HepG2 (cell line): ENCODE measurements around the gene FITM1. TPM values are rescaled to one million over a fixed set of nuclear protein-coding genes. Genes with fewer than 3 reads are reported as not detected.

Experiments
- ETV5 ChIP-seq: IDR thresholded peaks from 2 replicates; pipeline ENCODE4 v1.6.1; 2018; ENCODE audit warnings: missing biosample characterization, missing genetic modification reagents, inconsistent platforms, borderline replicate concordance
- GLI4 ChIP-seq: sonication (generic); formaldehyde crosslinking; IDR thresholded peaks from 2 replicates; pipeline ENCODE4 v1.5.1; 2020; ENCODE audit warnings: missing genetic modification reagents, mild to moderate bottlenecking, moderate library complexity, borderline replicate concordance
- PPARG ChIP-seq: conservative IDR thresholded peaks from 2 replicates; pipeline ENCODE4 v1.6.1; 2016; ENCODE audit warnings: missing biosample characterization, missing genetic modification reagents
- REPIN1 ChIP-seq: sonication (generic); formaldehyde crosslinking; IDR thresholded peaks from 2 replicates; pipeline ENCODE4 v1.8.0; 2022; ENCODE audit warnings: missing genetic modification reagents, low read depth, mild to moderate bottlenecking, borderline replicate concordance
- SSRP1 ChIP-seq: IDR thresholded peaks from 2 replicates; pipeline ENCODE4 v1.6.1; 2016; ENCODE audit warnings: control low read depth
- TARDBP ChIP-seq: sonication (generic); formaldehyde crosslinking; IDR thresholded peaks from 2 replicates; pipeline ENCODE4 v1.8.0; 2022; ENCODE audit warnings: mild to moderate bottlenecking, missing genetic modification reagents
- ZBTB7B ChIP-seq: sonication (generic); formaldehyde crosslinking; IDR thresholded peaks from 2 replicates; pipeline ENCODE4 v1.4.0; 2020; ENCODE audit warnings: missing genetic modification reagents
- ZNF605 ChIP-seq: sonication (generic); formaldehyde crosslinking; IDR thresholded peaks from 2 replicates; pipeline ENCODE4 v1.8.0; 2022; ENCODE audit warnings: mild to moderate bottlenecking, missing genetic modification reagents
- polyA plus RNA-seq, 8 experiments: library from polyadenylated mRNA; depleted of rRNA in 3 of 8; stranded (reverse) in 7 of 8; unstranded in 1 of 8; fragments of >200 nt; fragmentation: Illumina TruSeq in 4 of 8; extraction: Trizol in 4 of 8; gene quantifications; 2 replicates each; pipeline versions ENCODE4 v1.2.1 to v1.2.3, GENCODE V29; 2011 to 2016; ENCODE audit warnings: low read depth in 4 of 8, missing spikeins in 1 of 8, mixed read lengths in 1 of 8; ENCODE audit not compliant: insufficient read depth in 1 of 8
- total RNA-seq, 5 experiments: library from RNA; depleted of rRNA; stranded (reverse); fragments of >200 nt; fragmentation: Illumina TruSeq; extraction: Trizol; gene quantifications; 2 replicates each; pipeline ENCODE4 v1.2.3, GENCODE V29; 2016; ENCODE audit warnings: low read depth in 1 of 5
- TF ChIP-seq, protein P1 (sequence below): sonication (generic); formaldehyde crosslinking; IDR thresholded peaks from 2 replicates; pipeline ENCODE4 v1.4.0; 2020; ENCODE audit warnings: missing genetic modification reagents
- TF ChIP-seq, protein P2 (sequence below): sonication (generic); formaldehyde crosslinking; IDR thresholded peaks from 2 replicates; pipeline ENCODE4 v1.8.1; 2022; ENCODE audit warnings: mild to moderate bottlenecking, missing genetic modification reagents
- TF ChIP-seq, protein P3 (sequence below): sonication (generic); formaldehyde crosslinking; conservative IDR thresholded peaks from 2 replicates; pipeline ENCODE4 v1.8.0; 2022; ENCODE audit warnings: mild to moderate bottlenecking, moderate library complexity, missing genetic modification reagents
- TF ChIP-seq, protein P4 (sequence below): sonication (generic); formaldehyde crosslinking; IDR thresholded peaks from 2 replicates; pipeline ENCODE4 v1.8.0; 2022; ENCODE audit warnings: missing genetic modification reagents, mild to moderate bottlenecking, inconsistent platforms, borderline replicate concordance
- TF ChIP-seq, protein P5 (sequence below): sonication (generic); formaldehyde crosslinking; IDR thresholded peaks from 2 replicates; pipeline ENCODE4 v1.8.0; 2022; ENCODE audit warnings: mild to moderate bottlenecking, missing genetic modification reagents; ENCODE audit not compliant: insufficient replicate concordance
- TF ChIP-seq, protein P6 (sequence below): sonication (generic); formaldehyde crosslinking; IDR thresholded peaks from 2 replicates; pipeline ENCODE4 v1.5.0; 2020; ENCODE audit warnings: missing genetic modification reagents

FITM1 gene
- total and polyA plus RNA-seq, 2 of the 13 experiments (the other 11 are each of a cell fraction or from before 2014, with no cell fraction given), result 2.7 to 5.8 TPM

DNA sequence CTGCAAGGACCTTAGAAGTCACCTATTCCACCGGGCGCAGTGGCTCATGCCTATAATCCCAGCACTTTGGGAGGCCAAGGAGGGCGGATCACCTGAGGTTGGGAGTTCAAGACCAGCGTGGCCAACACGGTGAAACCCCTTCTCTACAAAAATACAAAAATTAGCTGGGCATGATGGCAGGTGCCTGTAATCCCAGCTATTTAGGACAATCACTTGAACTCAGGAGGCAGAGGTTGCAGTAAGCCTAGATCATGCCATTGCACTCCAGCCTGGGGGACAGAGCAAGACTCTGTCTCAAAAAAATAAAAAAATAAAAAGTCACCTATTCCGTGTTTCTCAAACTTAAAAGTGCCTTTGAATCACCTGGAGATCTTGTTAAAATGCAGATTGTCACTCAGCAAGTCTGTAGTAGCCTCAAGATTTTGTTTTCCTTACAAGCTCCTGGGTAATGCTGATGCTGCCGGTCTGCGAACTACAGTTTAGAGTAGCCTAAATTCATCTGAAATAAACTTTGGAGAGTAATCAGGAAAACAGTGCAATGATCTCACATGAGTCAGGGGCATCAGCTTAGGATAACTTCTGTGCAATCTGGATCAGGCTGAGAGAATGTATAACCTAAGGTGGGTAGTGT is 24.7 kb upstream of the FITM1 start (continued):
- TF ChIP-seq, protein P1, sequence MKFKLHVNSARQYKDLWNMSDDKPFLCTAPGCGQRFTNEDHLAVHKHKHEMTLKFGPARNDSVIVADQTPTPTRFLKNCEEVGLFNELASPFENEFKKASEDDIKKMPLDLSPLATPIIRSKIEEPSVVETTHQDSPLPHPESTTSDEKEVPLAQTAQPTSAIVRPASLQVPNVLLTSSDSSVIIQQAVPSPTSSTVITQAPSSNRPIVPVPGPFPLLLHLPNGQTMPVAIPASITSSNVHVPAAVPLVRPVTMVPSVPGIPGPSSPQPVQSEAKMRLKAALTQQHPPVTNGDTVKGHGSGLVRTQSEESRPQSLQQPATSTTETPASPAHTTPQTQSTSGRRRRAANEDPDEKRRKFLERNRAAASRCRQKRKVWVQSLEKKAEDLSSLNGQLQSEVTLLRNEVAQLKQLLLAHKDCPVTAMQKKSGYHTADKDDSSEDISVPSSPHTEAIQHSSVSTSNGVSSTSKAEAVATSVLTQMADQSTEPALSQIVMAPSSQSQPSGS (CRISPR knock-in tag), result 0 out of 2 replicates have a peak, but pooled peaks have one; percentile 7
- TF ChIP-seq, protein P2, sequence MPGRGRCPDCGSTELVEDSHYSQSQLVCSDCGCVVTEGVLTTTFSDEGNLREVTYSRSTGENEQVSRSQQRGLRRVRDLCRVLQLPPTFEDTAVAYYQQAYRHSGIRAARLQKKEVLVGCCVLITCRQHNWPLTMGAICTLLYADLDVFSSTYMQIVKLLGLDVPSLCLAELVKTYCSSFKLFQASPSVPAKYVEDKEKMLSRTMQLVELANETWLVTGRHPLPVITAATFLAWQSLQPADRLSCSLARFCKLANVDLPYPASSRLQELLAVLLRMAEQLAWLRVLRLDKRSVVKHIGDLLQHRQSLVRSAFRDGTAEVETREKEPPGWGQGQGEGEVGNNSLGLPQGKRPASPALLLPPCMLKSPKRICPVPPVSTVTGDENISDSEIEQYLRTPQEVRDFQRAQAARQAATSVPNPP (CRISPR knock-in tag), result 0 out of 2 replicates have a peak, but pooled peaks have one; percentile 49
- TF ChIP-seq, protein P3, sequence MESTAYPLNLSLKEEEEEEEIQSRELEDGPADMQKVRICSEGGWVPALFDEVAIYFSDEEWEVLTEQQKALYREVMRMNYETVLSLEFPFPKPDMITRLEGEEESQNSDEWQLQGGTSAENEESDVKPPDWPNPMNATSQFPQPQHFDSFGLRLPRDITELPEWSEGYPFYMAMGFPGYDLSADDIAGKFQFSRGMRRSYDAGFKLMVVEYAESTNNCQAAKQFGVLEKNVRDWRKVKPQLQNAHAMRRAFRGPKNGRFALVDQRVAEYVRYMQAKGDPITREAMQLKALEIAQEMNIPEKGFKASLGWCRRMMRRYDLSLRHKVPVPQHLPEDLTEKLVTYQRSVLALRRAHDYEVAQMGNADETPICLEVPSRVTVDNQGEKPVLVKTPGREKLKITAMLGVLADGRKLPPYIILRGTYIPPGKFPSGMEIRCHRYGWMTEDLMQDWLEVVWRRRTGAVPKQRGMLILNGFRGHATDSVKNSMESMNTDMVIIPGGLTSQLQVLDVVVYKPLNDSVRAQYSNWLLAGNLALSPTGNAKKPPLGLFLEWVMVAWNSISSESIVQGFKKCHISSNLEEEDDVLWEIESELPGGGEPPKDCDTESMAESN (CRISPR knock-in tag), result 0 out of 2 replicates have a peak, but pooled peaks have one; percentile 48
- TF ChIP-seq ETV5 (CRISPR knock-in tag) (0 out of 2 replicates have a peak, but pooled peaks have one; percentile 3), ZNF605 (CRISPR knock-in tag) (peak; percentile 16; the same call in 1 of the 2 replicates), GLI4 (CRISPR knock-in tag) (0 out of 2 replicates have a peak, but pooled peaks have one; percentile 11), PPARG (0 out of 2 replicates have a peak, but pooled peaks have one; percentile 5), ZBTB7B (CRISPR knock-in tag) (0 out of 2 replicates have a peak, but pooled peaks have one; percentile 11), SSRP1 (peak; percentile 25; the same call in 1 of the 2 replicates), REPIN1 (0 out of 2 replicates have a peak, but pooled peaks have one; percentile 24), TARDBP (CRISPR knock-in tag) (peak; percentile 68; the same call in 1 of the 2 replicates)
- TF ChIP-seq, protein P4, sequence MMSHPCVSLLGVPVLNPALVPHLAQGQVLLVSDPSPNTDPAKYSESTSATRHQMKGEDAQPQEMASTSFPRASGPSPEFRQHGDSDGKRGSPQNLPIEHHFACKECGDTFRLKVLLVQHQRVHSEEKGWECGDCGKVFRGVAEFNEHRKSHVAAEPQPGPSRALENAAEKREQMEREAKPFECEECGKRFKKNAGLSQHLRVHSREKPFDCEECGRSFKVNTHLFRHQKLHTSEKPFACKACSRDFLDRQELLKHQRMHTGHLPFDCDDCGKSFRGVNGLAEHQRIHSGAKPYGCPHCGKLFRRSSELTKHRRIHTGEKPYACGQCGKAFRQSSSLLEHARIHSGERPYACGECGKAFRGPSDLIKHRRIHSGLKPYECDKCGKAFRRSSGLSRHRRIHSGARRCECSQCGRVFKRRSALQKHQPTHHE (CRISPR knock-in tag), result 0 out of 2 replicates have a peak, but pooled peaks have one; percentile 17
- TF ChIP-seq, protein P5, sequence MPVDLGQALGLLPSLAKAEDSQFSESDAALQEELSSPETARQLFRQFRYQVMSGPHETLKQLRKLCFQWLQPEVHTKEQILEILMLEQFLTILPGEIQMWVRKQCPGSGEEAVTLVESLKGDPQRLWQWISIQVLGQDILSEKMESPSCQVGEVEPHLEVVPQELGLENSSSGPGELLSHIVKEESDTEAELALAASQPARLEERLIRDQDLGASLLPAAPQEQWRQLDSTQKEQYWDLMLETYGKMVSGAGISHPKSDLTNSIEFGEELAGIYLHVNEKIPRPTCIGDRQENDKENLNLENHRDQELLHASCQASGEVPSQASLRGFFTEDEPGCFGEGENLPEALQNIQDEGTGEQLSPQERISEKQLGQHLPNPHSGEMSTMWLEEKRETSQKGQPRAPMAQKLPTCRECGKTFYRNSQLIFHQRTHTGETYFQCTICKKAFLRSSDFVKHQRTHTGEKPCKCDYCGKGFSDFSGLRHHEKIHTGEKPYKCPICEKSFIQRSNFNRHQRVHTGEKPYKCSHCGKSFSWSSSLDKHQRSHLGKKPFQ, result peak; percentile 0
- TF ChIP-seq, protein P6, sequence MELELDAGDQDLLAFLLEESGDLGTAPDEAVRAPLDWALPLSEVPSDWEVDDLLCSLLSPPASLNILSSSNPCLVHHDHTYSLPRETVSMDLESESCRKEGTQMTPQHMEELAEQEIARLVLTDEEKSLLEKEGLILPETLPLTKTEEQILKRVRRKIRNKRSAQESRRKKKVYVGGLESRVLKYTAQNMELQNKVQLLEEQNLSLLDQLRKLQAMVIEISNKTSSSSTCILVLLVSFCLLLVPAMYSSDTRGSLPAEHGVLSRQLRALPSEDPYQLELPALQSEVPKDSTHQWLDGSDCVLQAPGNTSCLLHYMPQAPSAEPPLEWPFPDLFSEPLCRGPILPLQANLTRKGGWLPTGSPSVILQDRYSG (CRISPR knock-in tag), result 0 out of 2 replicates have a peak, but pooled peaks have one; percentile 15
